GM18502 (cell line): ENCODE results near the gene ERC1.
"Not testable (repeated sequence)": the region's sequence is repeated elsewhere in the genome, so short reads cannot be mapped to it uniquely, and the experiment has no call there.

Experiments used
- ATAC-seq: cut with Tn5 transposase; IDR thresholded peaks from one replicate; pipeline ENCODE4 v1.9.1; 2021; ENCODE audit warnings: mild to moderate bottlenecking; ENCODE audit not compliant: unreplicated experiment, poor library complexity

The ERC1 gene

GRCh38 chr12:981176-981828 lies 9.7 kb upstream of the ERC1 start:
- ATAC-seq, result no peak

GRCh38 chr12:981961-982360 lies 9.1 kb upstream of the ERC1 start:
- ATAC-seq, result no peak

GRCh38 chr12:988646-989045 lies 2.4 kb upstream of the ERC1 start:
- no peak for ATAC-seq

- ATAC-seq, result no peak
These were observed 2.0 kb upstream of the ERC1 start for GRCh38 chr12:989051-989450.

GRCh38 chr12:989751-990660 lies 1.0 kb upstream of the ERC1 start:
- ATAC-seq, result peak; percentile 31

GRCh38 chr12:991350-992333 lies 619 bp downstream of the ERC1 start:
- ATAC-seq, result no peak

- no peak for ATAC-seq
These were observed 1.6 kb downstream of the ERC1 start for GRCh38 chr12:992647-993046.

- no peak for ATAC-seq
These were observed 5.9 kb downstream of the ERC1 start for GRCh38 chr12:996881-997280.

- no peak for ATAC-seq
These were observed 6.5 kb downstream of the ERC1 start for GRCh38 chr12:997505-997904.

- peak; percentile 61 for ATAC-seq
These were observed 7.2 kb downstream of the ERC1 start for GRCh38 chr12:998020-998874.

- ATAC-seq, result not testable (repeated sequence)
These were observed 8.7 kb downstream of the ERC1 start for GRCh38 chr12:999736-1000135.

GRCh38 chr12:1001507-1001906 lies 10.5 kb downstream of the ERC1 start:
- ATAC-seq, result no peak

- ATAC-seq, result no peak
These were observed 12.7 kb downstream of the ERC1 start for GRCh38 chr12:1003600-1004271.

GRCh38 chr12:1006255-1006654 lies 15.2 kb downstream of the ERC1 start:
- no peak for ATAC-seq

GRCh38 chr12:1007276-1007675 lies 16.3 kb downstream of the ERC1 start:
- no peak for ATAC-seq

- ATAC-seq, result no peak
These were observed 17.0 kb downstream of the ERC1 start for GRCh38 chr12:1007994-1008393.

GRCh38 chr12:1011091-1011490 lies 20.1 kb downstream of the ERC1 start:
- ATAC-seq, result no peak

- ATAC-seq, result no peak
These were observed 22.8 kb downstream of the ERC1 start for GRCh38 chr12:1013618-1014489.
